Memory B cell (primary cell): ENCODE measurements around the gene ABCB1.
"Not testable (repeated sequence)": the region's sequence is repeated elsewhere in the genome, so short reads cannot be mapped to it uniquely, and the experiment has no call there.

Experiments
- ATAC-seq: fragments of 150-1000 bp; cut with Tn5 transposase; 2 replicates; pipeline ENCODE4 v1.10.0; 2021; ENCODE audit warnings: low read depth, mild to moderate bottlenecking, moderate library complexity
- DNase-seq, 2 donors: peaks; one replicate each; pipeline ENCODE4 v3.0.0; 2022; ENCODE audit warnings: low spot score in 2 of 2
- H3K27ac Mint-ChIP-seq: one replicate; pipeline ENCODE4 v1.8.0; 2022; ENCODE audit warnings: mild to moderate bottlenecking, moderate library complexity, mixed read lengths
- H3K27me3 Mint-ChIP-seq: one replicate; pipeline ENCODE4 v1.8.0; 2022; ENCODE audit warnings: mixed read lengths
- H3K36me3 Mint-ChIP-seq: one replicate; pipeline ENCODE4 v1.8.0; 2022; ENCODE audit warnings: mild to moderate bottlenecking, mixed read lengths
- H3K4me1 Mint-ChIP-seq: one replicate; pipeline ENCODE4 v1.8.0; 2022; ENCODE audit warnings: mixed read lengths
- H3K4me3 Mint-ChIP-seq: one replicate; pipeline ENCODE4 v1.8.0; 2022; ENCODE audit warnings: mild to moderate bottlenecking, moderate library complexity, mixed read lengths
- H3K9me3 Mint-ChIP-seq: one replicate; pipeline ENCODE4 v1.8.0; 2022; ENCODE audit warnings: mixed read lengths

ABCB1 gene

GRCh38 chr7:87460444-87460843, 140.2 kb downstream of the ABCB1 start:
- H3K27me3 Mint-ChIP-seq, H3K4me1 Mint-ChIP-seq, DNase-seq, ATAC-seq, H3K4me3 Mint-ChIP-seq, H3K9me3 Mint-ChIP-seq, H3K27ac Mint-ChIP-seq: not testable (repeated sequence)
- peaks cover 13% of the 10 kb centered on the region for H3K36me3 Mint-ChIP-seq

GRCh38 chr7:87459941-87460340, 140.7 kb downstream of the ABCB1 start:
- H3K4me3 Mint-ChIP-seq, result no peak overlapping the region
- H3K27ac Mint-ChIP-seq, result no peak overlapping the region
- H3K4me1 Mint-ChIP-seq, result peaks cover 2% of the 10 kb centered on the region
- no peak for ATAC-seq
- H3K27me3 Mint-ChIP-seq, result no peaks in the 10 kb centered on the region
- no peaks in the 10 kb centered on the region for H3K9me3 Mint-ChIP-seq
- DNase-seq, result no peak
- H3K36me3 Mint-ChIP-seq, result peaks cover 13% of the 10 kb centered on the region

- H3K27me3 Mint-ChIP-seq, result no peaks in the 10 kb centered on the region
- H3K36me3 Mint-ChIP-seq, result peaks cover 9% of the 10 kb centered on the region
- no peak overlapping the region for H3K4me3 Mint-ChIP-seq
- no peaks in the 10 kb centered on the region for H3K9me3 Mint-ChIP-seq
- DNase-seq (no peak), ATAC-seq (no peak)
- H3K4me1 Mint-ChIP-seq, result no peaks in the 10 kb centered on the region
- H3K27ac Mint-ChIP-seq, result no peak overlapping the region
These were observed 142.5 kb downstream of the ABCB1 start for GRCh38 chr7:87458148-87458547.

GRCh38 chr7:87456247-87456646, 144.4 kb downstream of the ABCB1 start:
- Mint-ChIP-seq H3K9me3 (no peaks in the 10 kb centered on the region), H3K27me3 (no peaks in the 10 kb centered on the region), H3K27ac (no peak overlapping the region), H3K36me3 (peaks cover 11% of the 10 kb centered on the region), H3K4me1 (no peaks in the 10 kb centered on the region), H3K4me3 (no peak overlapping the region)
- no peak for DNase-seq
- no peak for ATAC-seq
